Neuronal stem cell (in vitro differentiated cells): ENCODE measurements around the gene DOCK4.
"Not testable (repeated sequence)": the region's sequence is repeated elsewhere in the genome, so short reads cannot be mapped to it uniquely, and the experiment has no call there.

Experiments
- DNase-seq: peaks from one replicate; pipeline ENCODE4 v3.0.0-alpha.2; 2013; ENCODE audit warnings: low spot score
- H2AFZ ChIP-seq: one replicate; pipeline ENCODE4 v1.6.1; 2013; ENCODE audit warnings: mild to moderate bottlenecking, low read length, inconsistent platforms
- H2AK5ac ChIP-seq: 2 replicates; pipeline ENCODE4 v1.6.1; 2013; ENCODE audit warnings: low read depth, mild to moderate bottlenecking, inconsistent platforms, low read length, moderate library complexity, mixed read lengths
- H2BK120ac ChIP-seq: 2 replicates; pipeline ENCODE4 v1.6.1; 2013; ENCODE audit warnings: low read depth, mild to moderate bottlenecking, inconsistent platforms, low read length, moderate library complexity, mixed read lengths
- H2BK12ac ChIP-seq: one replicate; pipeline ENCODE4 v1.6.1; 2013; ENCODE audit warnings: low read length, inconsistent platforms
- H2BK15ac ChIP-seq: 2 replicates; pipeline ENCODE4 v1.6.1; 2013; ENCODE audit warnings: mild to moderate bottlenecking, low read length, inconsistent platforms, mixed read lengths
- H2BK5ac ChIP-seq: one replicate; pipeline ENCODE4 v1.6.1; 2013; ENCODE audit warnings: inconsistent platforms, mild to moderate bottlenecking, low read length, moderate library complexity
- H3K14ac ChIP-seq: one replicate; pipeline ENCODE4 v1.6.1; 2013; ENCODE audit warnings: low read length, inconsistent platforms
- H3K18ac ChIP-seq: 2 replicates; pipeline ENCODE4 v1.6.1; 2013; ENCODE audit warnings: low read length, inconsistent platforms
- H3K23ac ChIP-seq: 2 replicates; pipeline ENCODE4 v1.6.1; 2013; ENCODE audit warnings: low read depth, mild to moderate bottlenecking, mixed read lengths, low read length, inconsistent platforms; ENCODE audit not compliant: poor library complexity
- H3K27ac ChIP-seq: replicated peaks from 3 replicates; pipeline ENCODE4 v1.5.1; 2013; ENCODE audit warnings: low read length, inconsistent platforms
- H3K27me3 ChIP-seq, 3 experiments: 2 replicates each; pipeline ENCODE4 v1.6.1; 2013; ENCODE audit warnings: low read length in 3 of 3, mild to moderate bottlenecking in 2 of 3, inconsistent platforms in 1 of 3, low read depth in 1 of 3, mixed read lengths in 1 of 3, moderate library complexity in 1 of 3; ENCODE audit not compliant: control insufficient read depth in 3 of 3, insufficient read depth in 3 of 3
- H3K36me3 ChIP-seq, 2 donors: replicated peaks in 1 of 2; 2 replicates each; pipeline ENCODE4 v1.6.1; 2013; ENCODE audit warnings: low read length in 2 of 2; ENCODE audit not compliant: control insufficient read depth in 2 of 2, insufficient read depth in 2 of 2
- H3K4ac ChIP-seq: 2 replicates; pipeline ENCODE4 v1.6.1; 2013; ENCODE audit warnings: inconsistent platforms, mild to moderate bottlenecking, low read length, moderate library complexity
- H3K4me1 ChIP-seq, 2 donors: 1 replicate in 1 of 2; 2 replicates in 1 of 2; pipeline ENCODE4 v1.6.1; 2013; ENCODE audit warnings: low read length in 2 of 2, low read depth in 1 of 2; ENCODE audit not compliant: control insufficient read depth in 2 of 2, insufficient read depth in 1 of 2
- H3K4me2 ChIP-seq: one replicate; pipeline ENCODE4 v1.6.1; 2013; ENCODE audit warnings: mild to moderate bottlenecking, low read length, inconsistent platforms; ENCODE audit not compliant: insufficient read depth, poor library complexity, severe bottlenecking
- H3K4me3 ChIP-seq, 2 donors: 2 replicates each; pipeline ENCODE4 v1.5.1; 2013; ENCODE audit warnings: low read length in 2 of 2, mild to moderate bottlenecking in 2 of 2, inconsistent platforms in 1 of 2, moderate library complexity in 1 of 2
- H3K79me1 ChIP-seq: one replicate; pipeline ENCODE4 v1.6.1; 2013; ENCODE audit warnings: low read depth, mild to moderate bottlenecking, inconsistent platforms, low read length, moderate library complexity
- H3K9ac ChIP-seq: one replicate; pipeline ENCODE4 v1.6.1; 2013; ENCODE audit warnings: mild to moderate bottlenecking, low read depth, low read length, inconsistent platforms; ENCODE audit not compliant: poor library complexity
- H3K9me3 ChIP-seq, 2 donors: replicated peaks in 1 of 2; 2 replicates each; pipeline versions ENCODE3 to v1.6.1; 2013; ENCODE audit warnings: low read length in 2 of 2, mild to moderate bottlenecking in 2 of 2, inconsistent platforms in 1 of 2, low read depth in 1 of 2, mixed read lengths in 1 of 2, moderate library complexity in 1 of 2; ENCODE audit not compliant: control insufficient read depth in 2 of 2, insufficient read depth in 1 of 2
- H4K8ac ChIP-seq: one replicate; pipeline ENCODE4 v1.6.1; 2013; ENCODE audit warnings: low read depth, mild to moderate bottlenecking, inconsistent platforms, low read length, moderate library complexity
- H4K91ac ChIP-seq: one replicate; pipeline ENCODE4 v1.6.1; 2013; ENCODE audit warnings: low read length, low read depth, mild to moderate bottlenecking, inconsistent platforms; ENCODE audit not compliant: poor library complexity
- WGBS, 2 donors: extraction: QIAGEN DNeasy Blood & Tissue Kit; methylation state at CpG; one replicate each; pipeline ENCODE4 v1.1.7; 2013; ENCODE audit warnings: missing lambda C conversion rate in 2 of 2, mixed read lengths in 1 of 2; ENCODE audit not compliant: insufficient read length in 2 of 2, insufficient replicate concordance in 1 of 2; ENCODE audit errors: extremely low coverage in 2 of 2; 5-methylcytosine and 5-hydroxymethylcytosine counted together

The DOCK4 gene

DNA sequence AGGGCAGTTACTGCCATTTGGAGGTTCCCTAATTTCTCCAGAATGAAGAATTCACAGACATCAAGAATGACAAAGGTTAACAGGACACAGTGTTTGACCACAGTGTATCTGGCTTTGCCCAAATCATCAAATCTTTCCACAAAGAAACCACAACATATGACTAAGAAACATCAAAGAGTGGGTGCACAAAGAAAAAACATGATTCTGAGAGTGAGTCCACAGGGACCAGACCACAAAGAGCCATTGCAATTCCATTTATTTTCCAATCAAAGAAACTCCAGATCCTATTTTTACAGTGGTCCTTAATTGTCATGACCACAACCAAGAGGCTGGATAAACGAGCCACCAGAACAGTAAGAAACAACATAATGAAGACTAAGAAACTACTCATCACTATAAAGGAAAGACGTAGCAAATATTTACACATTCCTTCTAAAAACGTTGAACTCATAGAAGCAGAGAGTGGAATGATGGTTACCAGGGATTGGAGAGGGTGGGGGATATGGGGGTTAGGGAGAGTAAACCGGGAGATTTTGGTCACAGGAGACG, 286.5 kb downstream of the DOCK4 start:
- H3K36me3 ChIP-seq, result peaks cover 0 to 7% of the 10 kb centered on the region in 2 donors
- no peak overlapping the region for H2AFZ ChIP-seq
- H3K4me3 ChIP-seq, result no peak overlapping the region
- H2AK5ac ChIP-seq, result no peak overlapping the region
- no peak overlapping the region for H2BK5ac ChIP-seq
- DNase-seq, result no peak
- H2BK15ac ChIP-seq, result no peak overlapping the region
- no peaks in the 10 kb centered on the region for H3K79me1 ChIP-seq
- no peak overlapping the region for H2BK120ac ChIP-seq
- no peak overlapping the region for H3K27ac ChIP-seq
- H3K23ac ChIP-seq, result no peak overlapping the region
- H3K9ac ChIP-seq, result no peak overlapping the region
- no peak overlapping the region for H4K91ac ChIP-seq
- H3K4me1 ChIP-seq, result no peaks in the 10 kb centered on the region
- H3K9me3 ChIP-seq, result no peaks in the 10 kb centered on the region
- H3K27me3 ChIP-seq, result no peaks in the 10 kb centered on the region
- no peak overlapping the region for H4K8ac ChIP-seq
- H3K4me2 ChIP-seq, result no peak overlapping the region
- no peak overlapping the region for H3K18ac ChIP-seq
- H2BK12ac ChIP-seq, result no peak overlapping the region
- WGBS, 2 donors, result 100% methylated on average over 2 of the region's 5 CpGs; no CpG with 5 or more reads in 1 of the 2 donors
- H3K14ac ChIP-seq, result no peak overlapping the region
- H3K4ac ChIP-seq, result no peak overlapping the region

DNA sequence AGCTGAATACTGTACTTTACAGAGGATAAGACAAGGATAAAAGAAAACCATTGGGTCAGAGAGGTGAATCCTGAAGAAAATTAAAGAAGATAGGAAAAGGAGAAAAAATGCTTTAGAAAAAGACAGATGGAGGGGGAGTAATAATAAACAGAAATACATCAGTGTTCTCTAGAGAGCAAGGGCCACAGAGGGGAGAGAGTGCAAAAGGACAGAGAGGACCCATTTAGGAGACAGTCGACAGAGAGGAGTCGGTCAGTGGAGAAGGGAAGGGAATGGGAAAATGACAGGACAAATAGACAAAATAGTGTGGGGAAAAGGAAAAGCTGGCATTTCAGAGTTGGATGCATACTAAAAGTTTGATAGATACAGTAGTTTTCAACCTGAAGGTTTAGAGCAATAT, 287.0 kb downstream of the DOCK4 start:
- Histone ChIP-seq H2AFZ (no peak overlapping the region), H4K91ac (no peak overlapping the region), H3K4ac (no peak overlapping the region), H3K79me1 (no peaks in the 10 kb centered on the region), H3K27me3 (no peaks in the 10 kb centered on the region), H2AK5ac (no peak overlapping the region), H4K8ac (no peak overlapping the region), H3K36me3 (peaks cover 0 to 7% of the 10 kb centered on the region in 2 donors), H2BK15ac (no peak overlapping the region), H3K14ac (no peak overlapping the region), H2BK5ac (no peak overlapping the region), H3K4me2 (no peak overlapping the region), H3K27ac (no peak overlapping the region), H3K4me3 (no peak overlapping the region), H3K18ac (no peak overlapping the region), H2BK12ac (no peak overlapping the region), H3K4me1 (no peaks in the 10 kb centered on the region), H3K23ac (no peak overlapping the region), H3K9ac (no peak overlapping the region), H2BK120ac (no peak overlapping the region), H3K9me3 (no peaks in the 10 kb centered on the region)
- DNase-seq, result no peak
- WGBS, 2 donors, result no CpG with 5 or more reads among the region's 2 CpGs

DNA sequence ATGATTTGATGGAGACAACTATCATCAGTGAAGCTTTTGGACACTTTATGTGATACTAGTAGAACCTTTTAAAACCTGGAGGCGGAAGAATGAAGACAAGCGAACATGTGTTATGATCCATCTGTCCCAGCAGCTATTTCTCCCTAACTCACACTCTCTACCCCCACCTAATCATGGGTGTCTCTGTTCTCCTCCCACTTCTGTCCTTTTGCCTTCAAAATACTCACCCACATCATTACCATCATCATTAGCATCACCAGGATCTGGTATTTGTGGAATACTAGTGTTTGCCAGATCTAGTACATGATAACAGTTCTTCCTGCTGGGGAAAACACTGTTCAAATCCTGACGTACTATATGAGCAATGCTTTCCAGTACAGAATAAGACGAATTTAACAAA, 287.7 kb downstream of the DOCK4 start:
- no peak overlapping the region for H3K4me3 ChIP-seq
- H2BK12ac ChIP-seq, result no peak overlapping the region
- no peak overlapping the region for H3K18ac ChIP-seq
- H3K36me3 ChIP-seq, result peaks cover 0 to 7% of the 10 kb centered on the region in 2 donors
- H4K91ac ChIP-seq, result no peak overlapping the region
- H2AFZ ChIP-seq, result no peak overlapping the region
- H2BK120ac ChIP-seq, result no peak overlapping the region
- H4K8ac ChIP-seq, result no peak overlapping the region
- H3K23ac ChIP-seq, result no peak overlapping the region
- H2AK5ac ChIP-seq, result no peak overlapping the region
- no peak overlapping the region for H3K4ac ChIP-seq
- no peak overlapping the region for H3K27ac ChIP-seq
- no peak for DNase-seq
- H3K9ac ChIP-seq, result no peak overlapping the region
- H3K27me3 ChIP-seq, result no peaks in the 10 kb centered on the region
- no peak overlapping the region for H3K4me2 ChIP-seq
- no peak overlapping the region for H2BK15ac ChIP-seq
- H3K4me1 ChIP-seq, result no peaks in the 10 kb centered on the region
- no peak overlapping the region for H3K14ac ChIP-seq
- no peak overlapping the region for H2BK5ac ChIP-seq
- H3K79me1 ChIP-seq, result no peaks in the 10 kb centered on the region
- no CpG with 5 or more reads among the region's 4 CpGs for WGBS, 2 donors
- H3K9me3 ChIP-seq, result no peaks in the 10 kb centered on the region

DNA sequence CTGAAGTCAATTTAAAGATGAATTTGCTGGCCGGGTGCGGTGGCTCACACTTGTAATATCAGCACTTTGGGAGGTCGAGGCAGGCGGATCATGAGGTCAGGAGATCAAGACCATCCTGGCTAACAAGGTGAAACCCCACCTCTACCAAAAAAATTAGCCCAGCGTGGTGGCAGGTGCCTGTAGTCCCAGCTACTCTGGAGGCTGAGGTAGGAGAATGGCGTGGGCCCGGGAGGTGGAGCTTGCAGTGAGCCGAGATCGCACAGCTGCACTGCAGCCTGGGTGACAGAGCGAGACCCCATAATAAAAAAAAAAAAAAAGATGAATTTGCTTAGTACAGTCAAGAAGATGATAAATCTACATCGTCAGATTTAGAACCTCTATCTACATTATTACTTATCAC, 288.8 kb downstream of the DOCK4 start:
- not testable (repeated sequence) for H3K18ac ChIP-seq, H3K4ac ChIP-seq, H2BK120ac ChIP-seq, H3K36me3 ChIP-seq, DNase-seq, H3K9me3 ChIP-seq, H3K4me1 ChIP-seq, H3K79me1 ChIP-seq, H4K91ac ChIP-seq, H2BK12ac ChIP-seq, H3K27me3 ChIP-seq, H3K9ac ChIP-seq, H4K8ac ChIP-seq, H3K23ac ChIP-seq, H3K14ac ChIP-seq, H2BK15ac ChIP-seq, H3K4me3 ChIP-seq, H3K27ac ChIP-seq, H2AK5ac ChIP-seq, H2AFZ ChIP-seq, H2BK5ac ChIP-seq, H3K4me2 ChIP-seq
- WGBS, 2 donors, result no CpG with 5 or more reads among the region's 11 CpGs
